Uterus (tissue), 4 donors: ENCODE measurements around the gene NEGR1. TPM values are rescaled to one million over a fixed set of nuclear protein-coding genes. Genes with fewer than 3 reads are reported as not detected.

Experiments
- DNase-seq, 2 donors: peaks; one replicate each; pipeline ENCODE4 v3.0.0-alpha.2; 2019 to 2020
- H3K27ac ChIP-seq, 2 donors: fragments of 200-600 bp; sonication (generic); 1 replicate in 1 of 2; 2 replicates in 1 of 2; pipeline ENCODE4 v1.5.1; 2016 to 2018
- H3K27me3 ChIP-seq, 2 donors: fragments of 200-600 bp; sonication (generic); one replicate each; pipeline ENCODE4 v1.5.1; 2018 to 2019; ENCODE audit warnings: control low read depth in 1 of 2
- H3K36me3 ChIP-seq, 2 donors: fragments of 200-600 bp; sonication (generic); one replicate each; pipeline ENCODE4 v1.5.1; 2019; ENCODE audit warnings: control low read depth in 1 of 2
- H3K4me1 ChIP-seq, 2 donors: fragments of 200-600 bp; sonication (generic); one replicate each; pipeline ENCODE4 v1.5.1; 2018 to 2019; ENCODE audit warnings: control low read depth in 1 of 2
- H3K4me3 ChIP-seq, 2 donors: fragments of 200-600 bp; sonication (generic); 1 replicate in 1 of 2; 2 replicates in 1 of 2; pipeline ENCODE4 v1.5.1; 2018 to 2019; ENCODE audit warnings: mild to moderate bottlenecking in 1 of 2
- H3K9me3 ChIP-seq, 2 donors: fragments of 200-600 bp; sonication (generic); one replicate each; pipeline ENCODE4 v1.5.1; 2019; ENCODE audit warnings: control low read depth in 1 of 2
- CTCF ChIP-seq, 4 experiments: fragments of 200-600 bp in 2 of 4; fragments of 450-650 bp in 2 of 4; sonication (generic) in 2 of 4; IDR thresholded peaks; one replicate each; pipeline ENCODE4 v1.5.1; 2016 to 2019; ENCODE audit warnings: antibody characterized with exemption in 4 of 4, mild to moderate bottlenecking in 2 of 4, moderate library complexity in 1 of 4
- POLR2A ChIP-seq, 2 donors: fragments of 450-650 bp; IDR thresholded peaks; one replicate each; pipeline ENCODE4 v1.6.1; 2016; ENCODE audit warnings: antibody characterized with exemption in 2 of 2, mild to moderate bottlenecking in 1 of 2, moderate library complexity in 1 of 2
- intact Hi-C: fragments of 100-400 bp; cut with DNase I; formaldehyde crosslinking; loops from one replicate; pipeline ENCODE4 v1.15.1; 2023; ENCODE audit warnings: low total_unique reads
- total RNA-seq, 4 donors: library from RNA; depleted of rRNA in 3 of 4; stranded (reverse); fragments of >200 nt in 3 of 4; gene quantifications; one replicate each; pipeline versions ENCODE4 v1.1.0 to v1.2.4, GENCODE V29; 2014 to 2023
- donor health status: DM: yes; HTN: yes; CAD: no.

Gene NEGR1
- total RNA-seq, 4 donors from 2014 or later = 6.7 to 42.9 (median 33.3) TPM

GRCh38 chr1:71940261-71940660, 342.1 kb downstream of the NEGR1 start:
- H3K27me3 ChIP-seq = no peaks in the 10 kb centered on the region
- H3K27ac ChIP-seq = no peak overlapping the region
- intact Hi-C loops = no loop called here
- DNase-seq = no peak
- no peaks in the 10 kb centered on the region for H3K4me1 ChIP-seq
- H3K36me3 ChIP-seq = no peaks in the 10 kb centered on the region
- no peaks in the 10 kb centered on the region for H3K9me3 ChIP-seq
- H3K4me3 ChIP-seq = no peak overlapping the region
- TF ChIP-seq CTCF (IDR thresholded peaks at IDR 0.05) (no peak), POLR2A (IDR thresholded peaks at IDR 0.05) (no peak)

GRCh38 chr1:71930511-71930910, 351.8 kb downstream of the NEGR1 start:
- H3K4me1 ChIP-seq = no peaks in the 10 kb centered on the region
- no peak for TF ChIP-seq CTCF (IDR thresholded peaks at IDR 0.05)
- TF ChIP-seq POLR2A (IDR thresholded peaks at IDR 0.05) = no peak
- intact Hi-C loops = no loop called here
- no peaks in the 10 kb centered on the region for H3K36me3 ChIP-seq
- no peaks in the 10 kb centered on the region for H3K9me3 ChIP-seq
- no peak overlapping the region for H3K4me3 ChIP-seq
- DNase-seq = no peak
- no peak overlapping the region for H3K27ac ChIP-seq
- H3K27me3 ChIP-seq = no peaks in the 10 kb centered on the region

- no peaks in the 10 kb centered on the region for H3K4me1 ChIP-seq
- no peak overlapping the region for H3K4me3 ChIP-seq
- TF ChIP-seq CTCF (IDR thresholded peaks at IDR 0.05) = no peak
- no peak for TF ChIP-seq POLR2A (IDR thresholded peaks at IDR 0.05)
- no peak for DNase-seq
- H3K36me3 ChIP-seq = no peaks in the 10 kb centered on the region
- H3K27me3 ChIP-seq = no peaks in the 10 kb centered on the region
- H3K9me3 ChIP-seq = no peaks in the 10 kb centered on the region
- intact Hi-C loops = no loop called here
- H3K27ac ChIP-seq = no peak overlapping the region
Measured at GRCh38 chr1:71921935-71922559, 360.3 kb downstream of the NEGR1 start.

GRCh38 chr1:71921204-71921603, 361.1 kb downstream of the NEGR1 start:
- Histone ChIP-seq H3K9me3 (no peaks in the 10 kb centered on the region), H3K4me3 (no peak overlapping the region), H3K4me1 (no peaks in the 10 kb centered on the region), H3K27me3 (no peaks in the 10 kb centered on the region), H3K36me3 (no peaks in the 10 kb centered on the region), H3K27ac (no peak overlapping the region)
- no peak for DNase-seq
- intact Hi-C loops = no loop called here
- no peak for TF ChIP-seq CTCF (IDR thresholded peaks at IDR 0.05)
- no peak for TF ChIP-seq POLR2A (IDR thresholded peaks at IDR 0.05)

GRCh38 chr1:71920556-71920955, 361.8 kb downstream of the NEGR1 start:
- Histone ChIP-seq H3K27me3 (no peaks in the 10 kb centered on the region), H3K9me3 (no peaks in the 10 kb centered on the region), H3K4me3 (no peak overlapping the region), H3K4me1 (no peaks in the 10 kb centered on the region), H3K36me3 (no peaks in the 10 kb centered on the region), H3K27ac (no peak overlapping the region)
- intact Hi-C loops = no loop called here
- no peak for DNase-seq
- TF ChIP-seq POLR2A (IDR thresholded peaks at IDR 0.05) (no peak), CTCF (IDR thresholded peaks at IDR 0.05) (no peak)
